OCI-LY7 (cell line): Measurements from ENCODE around the gene VEGFC.

Experiments used
- CTCF ChIP-seq: fragments of 200-600 bp; sonication (generic); conservative IDR thresholded peaks from 2 replicates; pipeline ENCODE4 v1.5.1; 2014; ENCODE audit warnings: mild to moderate bottlenecking, antibody characterized with exemption, low read length, moderate library complexity, mixed read lengths
- EZH2phosphoT487 ChIP-seq: fragments of 200-600 bp; sonication (generic); IDR thresholded peaks from 2 replicates; pipeline ENCODE4 v1.6.1; 2018; ENCODE audit warnings: low read depth, borderline replicate concordance, mild to moderate bottlenecking, mixed run types, antibody characterized with exemption, low read length, moderate library complexity, mixed read lengths

GRCh38 chr4:176751061-176751460, 41.7 kb downstream of the VEGFC start:
- no peak for TF ChIP-seq CTCF
- TF ChIP-seq EZH2phosphoT487, result no peak
